RCC 7860 (cell line): Measurements from ENCODE around the gene SNORC.
"Not testable (repeated sequence)": the region's sequence is repeated elsewhere in the genome, so short reads cannot be mapped to it uniquely, and the experiment has no call there.

Source experiments
- DNase-seq: peaks from one replicate; pipeline ENCODE4 v3.0.0-alpha.2; 2015; ENCODE audit warnings: low spot score
- FAIRE-seq: peaks from 2 replicates; lab custom pipeline; 2012; peaks lifted over from hg19 to GRCh38; lab: Jason Lieb, UNC

Gene SNORC

GRCh38 chr2:232894746-232895145, 24.7 kb downstream of the SNORC start:
- FAIRE-seq = no peak
- DNase-seq = no peak

- FAIRE-seq (no peak), DNase-seq (no peak)
Measured at GRCh38 chr2:232896111-232896510, 26.0 kb downstream of the SNORC start.

- FAIRE-seq (no peak), DNase-seq (no peak)
Measured at GRCh38 chr2:232896720-232897597, 26.9 kb downstream of the SNORC start.

GRCh38 chr2:232897598-232898408, 27.7 kb downstream of the SNORC start:
- no peak for DNase-seq
- FAIRE-seq = no peak

GRCh38 chr2:232898592-232899543, 28.8 kb downstream of the SNORC start:
- DNase-seq (no peak), FAIRE-seq (no peak)

GRCh38 chr2:232900811-232901735, 31.0 kb downstream of the SNORC start:
- DNase-seq (no peak), FAIRE-seq (no peak)

GRCh38 chr2:232901736-232902578, 31.9 kb downstream of the SNORC start:
- FAIRE-seq (peak; percentile 86), DNase-seq (peak; percentile 85)

GRCh38 chr2:232903989-232904388, 33.9 kb downstream of the SNORC start:
- no peak for FAIRE-seq
- DNase-seq = no peak

GRCh38 chr2:232906867-232907717, 37.0 kb downstream of the SNORC start:
- FAIRE-seq, DNase-seq: not testable (repeated sequence)

GRCh38 chr2:232907718-232908085, 37.6 kb downstream of the SNORC start:
- not testable (repeated sequence) for FAIRE-seq, DNase-seq

- no peak for DNase-seq
- FAIRE-seq = no peak
Measured at GRCh38 chr2:232908695-232909094, 38.6 kb downstream of the SNORC start.

GRCh38 chr2:232910376-232910775, 40.3 kb downstream of the SNORC start:
- FAIRE-seq = no peak

GRCh38 chr2:232911712-232912277, 41.7 kb downstream of the SNORC start:
- FAIRE-seq = no peak
- DNase-seq = no peak

More at GRCh38 chr2:232910376-232910775, 40.3 kb downstream of the SNORC start:
- no peak for DNase-seq

- no peak for FAIRE-seq
Measured at GRCh38 chr2:232913903-232914302, 43.8 kb downstream of the SNORC start.

GRCh38 chr2:232919141-232919540, 49.1 kb downstream of the SNORC start:
- FAIRE-seq (no peak), DNase-seq (no peak)

More at GRCh38 chr2:232913903-232914302, 43.8 kb downstream of the SNORC start:
- DNase-seq = no peak

- FAIRE-seq (no peak), DNase-seq (no peak)
Measured at GRCh38 chr2:232920055-232920454, 50.0 kb downstream of the SNORC start.

- no peak for DNase-seq
- FAIRE-seq = no peak
Measured at GRCh38 chr2:232920760-232921159, 50.7 kb downstream of the SNORC start.
